VCaP (cell line): ENCODE measurements around the gene HTR3C.

ENCODE experiments used
- H3K27ac ChIP-seq: fragments of 450-650 bp; 2 replicates; pipeline ENCODE4 v1.5.1; 2017
- TF ChIP-seq, protein P1 (sequence below): fragments of 450-650 bp; conservative IDR thresholded peaks from 2 replicates; pipeline ENCODE4 v1.5.1; 2017; ENCODE audit warnings: mild to moderate bottlenecking, moderate library complexity

HTR3C gene

DNA sequence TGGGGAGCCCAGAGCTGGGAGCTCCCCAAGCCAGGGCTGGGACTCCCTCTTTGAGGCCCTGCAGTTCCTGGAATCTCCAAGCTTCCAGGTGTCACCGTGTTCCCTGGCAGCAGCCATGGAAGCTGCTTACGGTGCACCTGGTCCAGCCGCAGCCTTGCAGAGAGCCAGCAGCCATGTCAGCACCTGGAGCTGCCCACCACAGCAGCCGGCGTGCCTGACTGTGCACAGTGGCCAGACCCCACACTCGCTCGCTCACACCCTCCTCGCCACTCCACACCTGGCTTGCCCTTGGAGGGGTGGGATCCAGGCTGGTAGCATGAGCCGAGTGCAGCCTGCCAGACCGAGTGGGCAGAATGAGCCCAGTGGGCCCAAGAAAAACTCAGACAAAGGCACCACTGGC, 29.2 kb downstream of the HTR3C start:
- no peak overlapping the region for H3K27ac ChIP-seq
- TF ChIP-seq, protein P1, sequence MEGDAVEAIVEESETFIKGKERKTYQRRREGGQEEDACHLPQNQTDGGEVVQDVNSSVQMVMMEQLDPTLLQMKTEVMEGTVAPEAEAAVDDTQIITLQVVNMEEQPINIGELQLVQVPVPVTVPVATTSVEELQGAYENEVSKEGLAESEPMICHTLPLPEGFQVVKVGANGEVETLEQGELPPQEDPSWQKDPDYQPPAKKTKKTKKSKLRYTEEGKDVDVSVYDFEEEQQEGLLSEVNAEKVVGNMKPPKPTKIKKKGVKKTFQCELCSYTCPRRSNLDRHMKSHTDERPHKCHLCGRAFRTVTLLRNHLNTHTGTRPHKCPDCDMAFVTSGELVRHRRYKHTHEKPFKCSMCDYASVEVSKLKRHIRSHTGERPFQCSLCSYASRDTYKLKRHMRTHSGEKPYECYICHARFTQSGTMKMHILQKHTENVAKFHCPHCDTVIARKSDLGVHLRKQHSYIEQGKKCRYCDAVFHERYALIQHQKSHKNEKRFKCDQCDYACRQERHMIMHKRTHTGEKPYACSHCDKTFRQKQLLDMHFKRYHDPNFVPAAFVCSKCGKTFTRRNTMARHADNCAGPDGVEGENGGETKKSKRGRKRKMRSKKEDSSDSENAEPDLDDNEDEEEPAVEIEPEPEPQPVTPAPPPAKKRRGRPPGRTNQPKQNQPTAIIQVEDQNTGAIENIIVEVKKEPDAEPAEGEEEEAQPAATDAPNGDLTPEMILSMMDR = no peak

DNA sequence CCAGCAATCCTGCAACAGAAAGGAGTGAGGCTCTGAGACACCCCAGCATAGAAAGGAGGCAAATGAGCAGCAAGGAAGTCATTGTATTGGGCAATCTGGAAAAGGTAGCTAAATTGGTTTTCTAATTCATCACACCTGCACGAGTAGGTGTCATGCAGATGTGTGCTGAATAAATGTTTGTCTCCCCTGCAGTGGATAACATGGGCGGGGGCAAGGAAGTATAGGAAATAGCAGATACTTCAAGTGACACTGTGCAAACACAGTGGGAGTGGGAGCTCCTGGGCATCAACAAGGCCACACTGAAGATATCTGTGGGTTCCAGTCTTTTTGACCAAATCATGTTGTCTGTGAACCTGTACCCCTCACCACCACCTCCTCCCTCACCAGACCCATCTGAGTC, 29.6 kb downstream of the HTR3C start:
- TF ChIP-seq, protein P1 = no peak
- H3K27ac ChIP-seq = no peak overlapping the region

DNA sequence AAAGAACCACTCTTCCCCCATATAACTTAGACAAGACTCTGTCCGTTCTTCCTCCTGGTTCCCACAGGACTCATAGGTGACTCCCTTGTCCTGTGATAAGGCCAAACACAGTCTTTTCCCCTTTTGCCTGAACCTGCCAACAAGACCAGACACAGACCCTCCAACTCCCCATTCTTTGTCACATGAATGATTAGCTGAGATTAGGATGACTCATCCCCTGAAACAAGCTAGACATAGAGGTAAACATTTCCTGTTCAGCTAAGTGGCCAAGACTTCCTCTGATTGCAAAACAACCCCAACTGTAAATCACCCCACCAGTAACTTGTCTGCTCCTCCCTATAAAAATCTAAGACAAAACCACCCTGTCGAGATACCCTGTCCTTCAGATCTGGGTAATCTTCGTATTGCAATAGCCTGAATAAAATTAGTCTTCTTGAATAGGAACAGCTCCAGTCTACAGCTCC, 32.6 kb downstream of the HTR3C start:
- TF ChIP-seq, protein P1 = no peak

DNA sequence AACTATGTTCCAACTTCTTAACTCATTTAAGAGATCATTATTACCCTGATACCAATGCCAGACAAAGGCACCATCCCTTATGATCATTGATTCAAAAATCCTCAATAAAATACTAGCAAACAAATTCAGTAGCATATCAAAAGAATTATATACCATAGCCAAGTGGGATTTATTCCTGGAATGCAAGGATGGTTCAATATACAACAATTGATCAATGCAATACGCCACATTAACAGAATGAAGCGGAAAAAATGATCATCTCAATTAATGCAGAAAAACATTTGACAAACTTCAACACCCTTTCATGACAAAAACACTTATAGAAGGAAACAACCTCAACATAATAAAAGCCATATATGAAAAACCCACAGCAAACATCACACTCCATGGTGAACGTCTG, 39.4 kb downstream of the HTR3C start:
- H3K27ac ChIP-seq = no peak overlapping the region
- TF ChIP-seq, protein P1 = no peak

More for the DNA sequence above, 32.6 kb downstream of the HTR3C start:
- H3K27ac ChIP-seq = no peak overlapping the region

DNA sequence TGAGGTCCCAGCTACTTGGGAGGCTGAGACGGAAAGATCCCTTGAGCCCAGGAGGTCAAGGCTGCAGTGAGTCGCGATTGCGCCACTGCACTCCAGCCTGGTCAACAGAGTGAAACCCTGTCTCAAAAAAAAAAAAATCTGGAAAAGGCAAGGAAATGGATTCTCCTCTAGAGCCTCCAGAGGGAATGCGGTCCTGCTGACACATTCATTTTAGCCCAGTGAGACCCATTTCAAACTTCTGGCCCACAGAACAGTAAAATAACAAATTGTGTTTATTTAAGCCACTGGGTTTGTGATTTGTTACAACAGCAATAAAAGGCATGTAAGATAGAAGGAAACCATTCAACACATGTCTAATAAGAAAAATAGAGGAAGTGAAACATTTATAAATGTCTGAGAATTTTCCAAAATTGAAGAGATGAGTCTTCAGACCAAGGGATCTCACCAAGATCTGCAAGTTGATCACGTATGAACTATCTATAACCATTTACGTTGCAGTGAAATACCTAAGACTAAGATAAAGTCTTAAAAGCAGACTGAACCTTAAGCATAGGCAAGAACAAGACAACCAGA, 44.0 kb downstream of the HTR3C start, which contains the start of gene HTR3E:
Gene HTR3E, plus strand, starts transcription at position 254 of the 573 bp plus-strand sequence. CDS start 466 bp downstream, outside the sequence.
- no peak within 1 kb of the TSS for H3K27ac ChIP-seq
- TF ChIP-seq, protein P1 = no peak

DNA sequence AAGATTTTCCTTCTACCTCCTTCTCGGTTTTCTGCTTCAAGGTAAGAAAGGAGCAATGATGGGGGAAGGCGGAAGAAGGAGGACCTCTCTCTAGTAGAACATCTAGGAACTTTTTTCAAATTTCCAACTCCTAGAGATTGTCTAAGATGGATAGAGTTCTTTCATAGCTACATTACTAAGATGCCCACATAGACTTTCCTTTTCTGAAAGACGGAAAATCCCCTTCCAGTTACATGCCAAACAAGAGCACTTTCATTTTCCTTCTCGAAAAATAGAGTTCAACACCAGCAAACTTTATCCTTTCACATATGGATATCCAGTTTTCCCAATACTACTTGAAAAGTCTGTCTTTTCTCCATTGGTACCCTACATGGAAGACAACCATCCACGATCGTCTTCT, 44.7 kb downstream of the HTR3C start:
- TF ChIP-seq, protein P1 = no peak
- H3K27ac ChIP-seq = no peak overlapping the region

DNA sequence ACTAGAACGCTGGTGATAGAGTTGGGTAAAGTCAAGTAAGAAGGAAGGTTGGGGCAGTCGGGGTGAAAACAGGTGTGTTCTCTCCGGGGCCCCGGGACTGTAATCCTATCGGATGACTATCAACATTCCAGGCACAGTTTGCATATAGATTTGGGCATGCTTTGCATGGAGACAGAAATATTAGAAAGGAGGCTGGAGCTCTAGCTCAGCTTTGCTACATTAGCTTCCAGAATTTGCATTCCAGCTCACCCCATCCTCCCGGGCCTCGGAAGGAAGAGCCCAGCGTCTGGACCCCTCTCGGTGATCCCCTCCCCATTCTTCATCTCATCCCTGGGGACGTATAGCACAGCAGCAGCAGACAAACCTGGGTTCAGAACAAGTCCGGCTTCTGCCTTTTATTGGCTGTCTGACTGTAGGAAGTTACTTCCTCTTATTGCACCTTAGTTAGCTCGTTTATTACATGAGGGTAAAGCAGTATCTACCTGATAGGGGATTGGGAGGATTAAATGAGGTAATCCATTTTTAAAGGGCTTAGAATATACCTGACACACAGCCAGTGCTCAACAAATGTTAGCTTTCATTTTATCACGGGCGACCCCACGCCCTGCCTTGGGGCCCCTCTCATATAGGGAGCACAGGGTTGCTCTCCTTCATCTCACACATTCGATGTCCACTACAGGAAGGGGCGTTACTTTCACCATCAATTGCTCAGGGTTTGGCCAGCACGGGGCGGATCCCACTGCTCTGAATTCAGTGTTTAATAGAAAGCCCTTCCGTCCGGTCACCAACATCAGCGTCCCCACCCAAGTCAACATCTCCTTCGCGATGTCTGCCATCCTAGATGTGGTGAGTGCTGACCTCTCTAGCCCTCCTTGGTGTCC, 47.2 kb downstream of the HTR3C start:
- no peak overlapping the region for H3K27ac ChIP-seq
- TF ChIP-seq, protein P1 = no peak
